ENCODE results near the gene TMEM165.

TMEM165 gene

GRCh38 chr4:55367084-55367722, 28.6 kb upstream of the TMEM165 start:
- no peak for DNase-seq

- no peak for DNase-seq
These were observed 25.8 kb upstream of the TMEM165 start for GRCh38 chr4:55369968-55370367.

GRCh38 chr4:55372259-55372658, 23.5 kb upstream of the TMEM165 start:
- DNase-seq: no peak

GRCh38 chr4:55373461-55373860, 22.3 kb upstream of the TMEM165 start:
- DNase-seq: peak; percentile 12

GRCh38 chr4:55376698-55377097, 19.1 kb upstream of the TMEM165 start:
- DNase-seq: no peak

GRCh38 chr4:55378617-55379467, 16.9 kb upstream of the TMEM165 start:
- DNase-seq: no peak

- DNase-seq: no peak
These were observed 15.2 kb upstream of the TMEM165 start for GRCh38 chr4:55380576-55380975.

- no peak for DNase-seq
These were observed 14.3 kb upstream of the TMEM165 start for GRCh38 chr4:55381502-55381901.

GRCh38 chr4:55382488-55383003, 13.2 kb upstream of the TMEM165 start:
- no peak for DNase-seq

GRCh38 chr4:55385201-55385649, 10.5 kb upstream of the TMEM165 start:
- no peak for DNase-seq

GRCh38 chr4:55386073-55386472, 9.7 kb upstream of the TMEM165 start:
- DNase-seq: peak; percentile 19

- no peak for DNase-seq
These were observed 8.9 kb upstream of the TMEM165 start for GRCh38 chr4:55386840-55387239.

- DNase-seq: peak; percentile 43
These were observed 2.1 kb upstream of the TMEM165 start for GRCh38 chr4:55393461-55394320.

GRCh38 chr4:55395218-55395528, 584 bp upstream of the TMEM165 start:
- DNase-seq: no peak

GRCh38 chr4:55396308-55397125, 760 bp downstream of the TMEM165 start:
- DNase-seq: peak; percentile 66

- no peak for DNase-seq
These were observed 1.3 kb downstream of the TMEM165 start for GRCh38 chr4:55397126-55397436.

GRCh38 chr4:55397520-55398321, 2.0 kb downstream of the TMEM165 start:
- DNase-seq: peak; percentile 29

GRCh38 chr4:55398461-55398860, 2.7 kb downstream of the TMEM165 start:
- DNase-seq: no peak

- DNase-seq: no peak
These were observed 3.2 kb downstream of the TMEM165 start for GRCh38 chr4:55398966-55399365.

GRCh38 chr4:55399581-55399980, 3.8 kb downstream of the TMEM165 start:
- peak; percentile 9 for DNase-seq

GRCh38 chr4:55405073-55405472, 9.3 kb downstream of the TMEM165 start:
- DNase-seq: no peak

GRCh38 chr4:55406545-55406944, 10.8 kb downstream of the TMEM165 start:
- DNase-seq: no peak
